Mucosa of stomach (tissue), 1 donor: ENCODE data around the gene ALB.

Source experiments
- H3K27me3 ChIP-seq: one replicate; pipeline ENCODE4 v1.7.0; 2013; ENCODE audit warnings: mild to moderate bottlenecking, low read length; ENCODE audit not compliant: control insufficient read depth, insufficient read depth
- H3K36me3 ChIP-seq: one replicate; pipeline ENCODE4 v1.7.0; 2013; ENCODE audit warnings: low read length; ENCODE audit not compliant: control insufficient read depth, insufficient read depth
- H3K4me1 ChIP-seq: one replicate; pipeline ENCODE4 v1.7.0; 2013; ENCODE audit warnings: mild to moderate bottlenecking, low read length; ENCODE audit not compliant: control insufficient read depth, insufficient read depth
- H3K4me3 ChIP-seq: one replicate; pipeline ENCODE4 v1.7.0; 2013; ENCODE audit warnings: low read length
- H3K9ac ChIP-seq: one replicate; pipeline ENCODE4 v1.7.0; 2013; ENCODE audit warnings: mild to moderate bottlenecking, low read length, moderate library complexity
- H3K9me3 ChIP-seq: one replicate; pipeline ENCODE4 v1.7.0; 2013; ENCODE audit warnings: mild to moderate bottlenecking, low read length, moderate library complexity; ENCODE audit not compliant: control insufficient read depth
- donor health status: Pancreatic carcinoma.

Gene ALB

DNA sequence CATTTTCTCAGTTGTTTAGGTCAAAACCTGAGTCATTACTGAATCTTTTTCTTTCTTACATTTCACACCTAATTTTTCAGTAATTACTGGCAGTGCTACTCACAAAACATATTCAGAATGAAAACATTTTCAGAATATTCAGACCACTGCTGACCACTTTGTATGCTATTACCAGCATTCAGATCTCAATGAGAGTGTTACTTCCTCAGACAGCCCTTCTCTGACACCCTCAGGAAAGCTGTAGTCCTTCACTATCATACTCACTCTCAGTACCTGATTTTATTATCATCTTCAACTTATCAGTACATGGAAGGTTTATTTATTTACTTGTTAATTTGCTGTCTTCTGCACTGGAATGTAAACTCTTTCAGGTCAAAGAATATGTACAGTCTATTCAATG is 12.3 kb upstream of the ALB start:
- Histone ChIP-seq H3K9ac (no peak overlapping the region), H3K27me3 (no peaks in the 10 kb centered on the region), H3K36me3 (no peaks in the 10 kb centered on the region), H3K9me3 (no peaks in the 10 kb centered on the region), H3K4me1 (no peaks in the 10 kb centered on the region), H3K4me3 (no peak overlapping the region)

DNA sequence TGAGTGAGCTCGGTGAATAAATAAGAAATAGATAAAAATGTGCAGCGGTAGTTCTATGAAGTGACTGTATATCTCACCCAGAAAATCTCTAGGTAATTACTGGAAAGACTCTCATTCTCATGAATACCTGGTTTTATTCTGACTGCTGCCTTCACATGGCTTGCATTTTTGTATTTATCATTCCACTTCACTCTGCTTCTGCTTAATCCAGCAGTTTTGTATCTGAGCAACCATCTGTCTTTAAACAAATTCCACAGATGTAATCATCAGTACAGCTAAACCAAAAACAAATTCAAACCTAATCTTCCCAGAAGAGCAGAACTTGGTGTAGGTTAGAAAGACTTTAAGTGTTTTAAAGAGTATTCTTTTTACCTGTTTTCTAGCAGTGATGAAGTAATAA is 11.2 kb upstream of the ALB start:
- no peak overlapping the region for H3K9ac ChIP-seq

DNA sequence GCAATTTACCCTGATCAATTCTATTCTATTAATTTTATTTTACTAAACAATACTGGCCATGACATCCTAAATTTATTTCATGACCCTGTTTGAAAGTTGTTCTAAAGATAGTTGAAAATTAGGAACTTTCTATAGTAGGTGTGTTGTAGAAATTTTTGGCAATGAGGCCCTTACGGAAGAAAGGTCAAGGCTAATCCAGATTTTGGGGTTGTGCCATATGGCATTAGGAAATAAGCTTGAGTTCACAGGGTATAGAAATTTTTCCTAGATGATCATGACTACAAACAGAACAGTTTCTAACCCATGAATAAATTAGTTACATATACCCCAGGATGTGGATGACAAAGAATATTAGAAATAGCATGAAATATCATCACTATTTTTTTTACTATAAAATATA is 7.8 kb upstream of the ALB start:
- no peaks in the 10 kb centered on the region for H3K9me3 ChIP-seq
- no peak overlapping the region for H3K9ac ChIP-seq
- no peaks in the 10 kb centered on the region for H3K36me3 ChIP-seq
- H3K27me3 ChIP-seq: no peaks in the 10 kb centered on the region
- H3K4me3 ChIP-seq: no peak overlapping the region
- H3K4me1 ChIP-seq: no peaks in the 10 kb centered on the region

More for the DNA sequence above, 11.2 kb upstream of the ALB start:
- Histone ChIP-seq H3K9me3 (no peaks in the 10 kb centered on the region), H3K36me3 (no peaks in the 10 kb centered on the region), H3K27me3 (no peaks in the 10 kb centered on the region), H3K4me3 (no peak overlapping the region), H3K4me1 (no peaks in the 10 kb centered on the region)

DNA sequence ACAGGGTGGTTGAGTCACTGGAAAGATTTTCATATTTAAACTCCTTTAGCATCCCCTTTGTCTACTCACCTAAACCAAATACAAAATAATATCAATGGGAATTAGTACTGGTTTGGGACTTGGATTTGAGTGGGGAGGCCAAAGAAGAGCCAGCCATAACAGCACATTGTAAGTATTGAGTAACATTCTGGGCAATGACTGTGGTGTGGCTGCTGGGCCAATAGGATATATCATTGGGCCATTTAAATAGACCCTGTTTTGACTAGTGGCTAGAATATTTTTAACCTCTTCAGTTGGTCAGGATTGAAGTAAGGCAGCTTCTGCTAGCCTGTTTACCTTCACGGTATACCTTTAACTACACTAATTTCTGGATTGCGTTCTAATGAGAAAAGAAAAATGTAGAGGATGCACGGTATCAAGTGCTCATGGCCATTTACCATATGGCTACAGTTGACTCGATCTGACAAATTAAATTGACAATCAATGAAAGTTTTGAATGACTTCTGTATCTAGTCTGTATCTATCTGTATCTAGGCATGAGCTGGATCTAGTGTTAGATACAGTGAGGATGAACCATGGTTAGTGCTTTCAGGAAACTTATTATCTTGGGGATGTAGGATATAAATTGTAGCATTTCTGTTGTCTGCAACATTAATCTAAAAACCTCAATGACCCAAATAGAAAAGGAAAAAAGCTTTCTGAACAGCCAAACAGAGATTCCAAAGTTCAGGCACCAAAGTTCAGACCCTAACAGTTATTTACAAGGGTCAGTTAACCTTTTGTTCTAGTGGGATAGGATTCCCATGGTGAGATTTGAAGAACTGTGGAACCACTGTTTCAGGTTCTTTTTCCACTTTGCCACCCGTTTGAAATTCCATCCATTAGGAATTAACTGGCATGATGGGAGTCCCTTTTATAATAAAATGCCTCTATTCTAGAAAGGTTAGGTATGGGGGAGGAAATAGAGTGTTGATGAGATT is 6.8 kb upstream of the ALB start:
- H3K4me1 ChIP-seq: no peaks in the 10 kb centered on the region
- no peak overlapping the region for H3K9ac ChIP-seq
- no peak overlapping the region for H3K4me3 ChIP-seq
- H3K9me3 ChIP-seq: no peaks in the 10 kb centered on the region
- no peaks in the 10 kb centered on the region for H3K27me3 ChIP-seq
- no peaks in the 10 kb centered on the region for H3K36me3 ChIP-seq

DNA sequence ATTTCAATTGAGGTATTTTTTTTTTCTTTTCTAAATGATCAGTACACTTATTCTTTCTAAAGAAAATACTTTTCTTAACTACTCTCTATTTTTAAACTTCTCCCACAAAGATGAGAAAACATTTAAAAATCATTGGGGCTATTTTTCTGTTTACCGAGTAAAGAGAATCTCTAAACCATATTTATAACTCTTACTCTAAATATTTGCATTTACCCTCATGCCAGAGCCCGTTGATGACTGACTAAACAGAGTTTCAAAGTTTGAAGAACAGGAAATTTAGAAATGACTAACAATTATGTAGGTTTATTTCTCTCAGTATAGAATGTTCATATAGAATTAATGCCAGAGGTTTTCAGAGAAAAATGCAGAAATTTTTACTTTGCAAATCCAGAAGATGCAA is 2.7 kb upstream of the ALB start:
- Histone ChIP-seq H3K36me3 (no peaks in the 10 kb centered on the region), H3K4me1 (no peaks in the 10 kb centered on the region), H3K27me3 (no peaks in the 10 kb centered on the region), H3K9ac (no peak overlapping the region), H3K9me3 (no peaks in the 10 kb centered on the region), H3K4me3 (no peak overlapping the region)

DNA sequence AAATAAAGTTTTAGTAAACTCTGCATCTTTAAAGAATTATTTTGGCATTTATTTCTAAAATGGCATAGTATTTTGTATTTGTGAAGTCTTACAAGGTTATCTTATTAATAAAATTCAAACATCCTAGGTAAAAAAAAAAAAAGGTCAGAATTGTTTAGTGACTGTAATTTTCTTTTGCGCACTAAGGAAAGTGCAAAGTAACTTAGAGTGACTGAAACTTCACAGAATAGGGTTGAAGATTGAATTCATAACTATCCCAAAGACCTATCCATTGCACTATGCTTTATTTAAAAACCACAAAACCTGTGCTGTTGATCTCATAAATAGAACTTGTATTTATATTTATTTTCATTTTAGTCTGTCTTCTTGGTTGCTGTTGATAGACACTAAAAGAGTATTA is 370 bp downstream of the ALB start:
- Histone ChIP-seq H3K27me3 (no peaks in the 10 kb centered on the region), H3K4me3 (no peak overlapping the region), H3K9me3 (no peaks in the 10 kb centered on the region), H3K36me3 (no peaks in the 10 kb centered on the region), H3K9ac (no peak overlapping the region), H3K4me1 (no peaks in the 10 kb centered on the region)

DNA sequence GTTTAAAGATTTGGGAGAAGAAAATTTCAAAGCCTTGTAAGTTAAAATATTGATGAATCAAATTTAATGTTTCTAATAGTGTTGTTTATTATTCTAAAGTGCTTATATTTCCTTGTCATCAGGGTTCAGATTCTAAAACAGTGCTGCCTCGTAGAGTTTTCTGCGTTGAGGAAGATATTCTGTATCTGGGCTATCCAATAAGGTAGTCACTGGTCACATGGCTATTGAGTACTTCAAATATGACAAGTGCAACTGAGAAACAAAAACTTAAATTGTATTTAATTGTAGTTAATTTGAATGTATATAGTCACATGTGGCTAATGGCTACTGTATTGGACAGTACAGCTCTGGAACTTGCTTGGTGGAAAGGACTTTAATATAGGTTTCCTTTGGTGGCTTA is 1.1 kb downstream of the ALB start:
- no peaks in the 10 kb centered on the region for H3K9me3 ChIP-seq
- no peak overlapping the region for H3K4me3 ChIP-seq
- H3K27me3 ChIP-seq: no peaks in the 10 kb centered on the region
- H3K36me3 ChIP-seq: no peaks in the 10 kb centered on the region
- no peaks in the 10 kb centered on the region for H3K4me1 ChIP-seq
- no peak overlapping the region for H3K9ac ChIP-seq

DNA sequence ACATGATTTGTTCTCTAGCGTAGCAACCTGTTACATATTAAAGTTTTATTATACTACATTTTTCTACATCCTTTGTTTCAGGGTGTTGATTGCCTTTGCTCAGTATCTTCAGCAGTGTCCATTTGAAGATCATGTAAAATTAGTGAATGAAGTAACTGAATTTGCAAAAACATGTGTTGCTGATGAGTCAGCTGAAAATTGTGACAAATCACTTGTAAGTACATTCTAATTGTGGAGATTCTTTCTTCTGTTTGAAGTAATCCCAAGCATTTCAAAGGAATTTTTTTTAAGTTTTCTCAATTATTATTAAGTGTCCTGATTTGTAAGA is 2.4 kb downstream of the ALB start:
- Histone ChIP-seq H3K4me3 (no peak overlapping the region), H3K9ac (no peak overlapping the region), H3K4me1 (no peaks in the 10 kb centered on the region), H3K36me3 (no peaks in the 10 kb centered on the region), H3K9me3 (no peaks in the 10 kb centered on the region), H3K27me3 (no peaks in the 10 kb centered on the region)

DNA sequence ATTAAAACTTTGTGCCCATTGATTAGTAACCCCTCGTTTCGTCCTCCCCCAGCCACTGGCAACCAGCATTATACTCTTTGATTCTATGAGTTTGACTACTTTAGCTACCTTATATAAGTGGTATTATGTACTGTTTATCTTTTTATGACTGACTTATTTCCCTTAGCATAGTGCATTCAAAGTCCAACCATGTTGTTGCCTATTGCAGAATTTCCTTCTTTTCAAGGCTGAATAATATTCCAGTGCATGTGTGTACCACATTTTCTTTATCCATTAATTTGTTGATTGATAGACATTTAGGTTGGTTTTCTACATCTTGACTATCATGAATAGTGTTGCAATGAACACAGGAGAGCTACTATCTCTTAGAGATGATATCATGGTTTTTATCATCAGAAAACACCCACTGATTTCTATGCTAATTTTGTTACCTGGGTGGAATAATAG is 3.2 kb downstream of the ALB start:
- H3K9ac ChIP-seq: no peak overlapping the region
- no peak overlapping the region for H3K4me3 ChIP-seq
- H3K4me1 ChIP-seq: no peaks in the 10 kb centered on the region
- no peaks in the 10 kb centered on the region for H3K9me3 ChIP-seq
- no peaks in the 10 kb centered on the region for H3K36me3 ChIP-seq
- H3K27me3 ChIP-seq: no peaks in the 10 kb centered on the region

DNA sequence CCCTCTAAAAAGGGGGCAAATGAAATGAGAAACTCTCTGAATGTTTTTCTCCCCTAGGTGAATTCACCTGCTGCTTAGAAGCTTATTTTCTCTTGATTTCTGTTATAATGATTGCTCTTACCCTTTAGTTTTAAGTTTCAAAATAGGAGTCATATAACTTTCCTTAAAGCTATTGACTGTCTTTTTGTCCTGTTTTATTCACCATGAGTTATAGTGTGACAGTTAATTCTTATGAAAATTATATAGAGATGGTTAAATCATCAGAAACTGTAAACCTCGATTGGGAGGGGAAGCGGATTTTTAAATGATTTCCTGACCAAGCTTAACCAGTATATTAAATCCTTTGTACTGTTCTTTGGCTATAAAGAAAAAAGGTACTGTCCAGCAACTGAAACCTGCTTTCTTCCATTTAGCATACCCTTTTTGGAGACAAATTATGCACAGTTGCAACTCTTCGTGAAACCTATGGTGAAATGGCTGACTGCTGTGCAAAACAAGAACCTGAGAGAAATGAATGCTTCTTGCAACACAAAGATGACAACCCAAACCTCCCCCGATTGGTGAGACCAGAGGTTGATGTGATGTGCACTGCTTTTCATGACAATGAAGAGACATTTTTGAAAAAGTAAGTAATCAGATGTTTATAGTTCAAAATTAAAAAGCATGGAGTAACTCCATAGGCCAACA is 4.2 kb downstream of the ALB start:
- Histone ChIP-seq H3K4me3 (no peak overlapping the region), H3K9me3 (no peaks in the 10 kb centered on the region), H3K4me1 (no peaks in the 10 kb centered on the region), H3K36me3 (no peaks in the 10 kb centered on the region), H3K27me3 (no peaks in the 10 kb centered on the region), H3K9ac (no peak overlapping the region)

DNA sequence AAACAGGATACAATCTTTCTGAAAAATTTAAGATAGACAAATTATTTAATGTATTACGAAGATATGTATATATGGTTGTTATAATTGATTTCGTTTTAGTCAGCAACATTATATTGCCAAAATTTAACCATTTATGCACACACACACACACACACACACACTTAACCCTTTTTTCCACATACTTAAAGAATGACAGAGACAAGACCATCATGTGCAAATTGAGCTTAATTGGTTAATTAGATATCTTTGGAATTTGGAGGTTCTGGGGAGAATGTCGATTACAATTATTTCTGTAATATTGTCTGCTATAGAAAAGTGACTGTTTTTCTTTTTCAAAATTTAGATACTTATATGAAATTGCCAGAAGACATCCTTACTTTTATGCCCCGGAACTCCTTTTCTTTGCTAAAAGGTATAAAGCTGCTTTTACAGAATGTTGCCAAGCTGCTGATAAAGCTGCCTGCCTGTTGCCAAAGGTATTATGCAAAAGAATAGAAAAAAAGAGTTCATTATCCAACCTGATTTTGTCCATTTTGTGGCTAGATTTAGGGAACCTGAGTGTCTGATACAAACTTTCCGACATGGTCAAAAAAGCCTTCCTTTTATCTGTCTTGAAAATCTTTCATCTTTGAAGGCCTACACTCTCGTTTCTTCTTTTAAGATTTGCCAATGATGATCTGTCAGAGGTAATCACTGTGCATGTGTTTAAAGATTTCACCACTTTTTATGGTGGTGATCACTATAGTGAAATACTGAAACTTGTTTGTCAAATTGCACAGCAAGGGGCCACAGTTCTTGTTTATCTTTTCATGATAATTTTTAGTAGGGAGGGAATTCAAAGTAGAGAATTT is 5.2 kb downstream of the ALB start:
- Histone ChIP-seq H3K36me3 (no peaks in the 10 kb centered on the region), H3K27me3 (no peaks in the 10 kb centered on the region), H3K9ac (no peak overlapping the region), H3K4me1 (no peaks in the 10 kb centered on the region), H3K4me3 (no peak overlapping the region), H3K9me3 (no peaks in the 10 kb centered on the region)
